Measurements from ENCODE around the gene SF3A1. TPM values are rescaled to one million over a fixed set of nuclear protein-coding genes. Genes with fewer than 3 reads are reported as not detected.

SF3A1 gene
- polyA plus RNA-seq, 1 donor from 2014 or later, result 14.4 TPM

GRCh38 chr22:30284172-30284571 is 72.5 kb downstream of the SF3A1 start:
- TF ChIP-seq EZH2 (IDR thresholded peaks at IDR 0.05; ENCODE audit: borderline replicate concordance, insufficient read depth, low read length, poor library complexity, severe bottlenecking), result no peak
- TF ChIP-seq MXI1 (conservative IDR thresholded peaks at IDR 0.05; ENCODE audit: poor library complexity, severe bottlenecking), result no peak
- no peak for TF ChIP-seq SMC3 (conservative IDR thresholded peaks at IDR 0.05; ENCODE audit: poor library complexity)
- TF ChIP-seq RAD21 (conservative IDR thresholded peaks at IDR 0.05), result no peak
- no peak for TF ChIP-seq EP300 (conservative IDR thresholded peaks at IDR 0.05; ENCODE audit: poor library complexity, severe bottlenecking)
- no peak for TF ChIP-seq REST (IDR thresholded peaks at IDR 0.05; ENCODE audit: borderline replicate concordance)
- TF ChIP-seq CTCF (IDR thresholded peaks at IDR 0.05; ENCODE audit: poor library complexity, severe bottlenecking), result no peak
- TF ChIP-seq TAF1 (IDR thresholded peaks at IDR 0.05; ENCODE audit: low read depth), result no peak
- Histone ChIP-seq H3K4me2 (ENCODE audit: low read length) (no peak overlapping the region), H3K4me3 (ENCODE audit: low read length) (no peak overlapping the region), H3K9me2 (ENCODE audit: insufficient read depth, low read length) (no peaks in the 10 kb centered on the region), H3K27me3 (ENCODE audit: insufficient read depth, low read depth, low read length) (no peaks in the 10 kb centered on the region), H3K27ac (ENCODE audit: low read length) (no peak overlapping the region), H3K36me3 (ENCODE audit: insufficient read depth, low read length) (no peaks in the 10 kb centered on the region), H3K9ac (ENCODE audit: low read length) (no peak overlapping the region), H3K9me3 (ENCODE audit: low read length) (no peaks in the 10 kb centered on the region), H4K20me1 (ENCODE audit: insufficient read depth) (no peaks in the 10 kb centered on the region), H2AFZ (ENCODE audit: low read depth, low read length) (no peak overlapping the region), H3F3A (ENCODE audit: insufficient read depth, low read length, poor library complexity, severe bottlenecking) (no peaks in the 10 kb centered on the region), H3K79me2 (replicated peaks; ENCODE audit: insufficient read depth, low read length) (no peaks in the 10 kb centered on the region)

GRCh38 chr22:30283342-30283741 is 73.4 kb downstream of the SF3A1 start:
- H3K4me2 ChIP-seq (ENCODE audit: low read length), result no peak overlapping the region
- TF ChIP-seq RAD21 (conservative IDR thresholded peaks at IDR 0.05) (no peak), TAF1 (IDR thresholded peaks at IDR 0.05; ENCODE audit: low read depth) (no peak), SMC3 (conservative IDR thresholded peaks at IDR 0.05; ENCODE audit: poor library complexity) (no peak), EZH2 (IDR thresholded peaks at IDR 0.05; ENCODE audit: borderline replicate concordance, insufficient read depth, low read length, poor library complexity, severe bottlenecking) (no peak), CTCF (IDR thresholded peaks at IDR 0.05; ENCODE audit: poor library complexity, severe bottlenecking) (no peak), POLR2AphosphoS5 (IDR thresholded peaks at IDR 0.05) (no peak), EP300 (conservative IDR thresholded peaks at IDR 0.05; ENCODE audit: poor library complexity, severe bottlenecking) (no peak), REST (IDR thresholded peaks at IDR 0.05; ENCODE audit: borderline replicate concordance) (no peak), MXI1 (conservative IDR thresholded peaks at IDR 0.05; ENCODE audit: poor library complexity, severe bottlenecking) (no peak)
- no peaks in the 10 kb centered on the region for H3F3A ChIP-seq (ENCODE audit: insufficient read depth, low read length, poor library complexity, severe bottlenecking)
- no peaks in the 10 kb centered on the region for H3K36me3 ChIP-seq (ENCODE audit: insufficient read depth, low read length)
- H3K79me2 ChIP-seq (replicated peaks; ENCODE audit: insufficient read depth, low read length), result no peaks in the 10 kb centered on the region
- H3K27ac ChIP-seq (ENCODE audit: low read length), result no peak overlapping the region
- no peak overlapping the region for H2AFZ ChIP-seq (ENCODE audit: low read depth, low read length)
- no peak overlapping the region for H3K4me3 ChIP-seq (ENCODE audit: low read length)
- no peaks in the 10 kb centered on the region for H3K27me3 ChIP-seq (ENCODE audit: insufficient read depth, low read depth, low read length)
- no peaks in the 10 kb centered on the region for H4K20me1 ChIP-seq (ENCODE audit: insufficient read depth)
- H3K9me2 ChIP-seq (ENCODE audit: insufficient read depth, low read length), result no peaks in the 10 kb centered on the region
- no peak overlapping the region for H3K9ac ChIP-seq (ENCODE audit: low read length)
- H3K9me3 ChIP-seq (ENCODE audit: low read length), result no peaks in the 10 kb centered on the region
